ENCODE results near the gene SMYD4.

SMYD4 gene

GRCh38 chr17:1731194-1731506 lies 98.6 kb downstream of the SMYD4 start:
- DNase-seq (ENCODE audit: low read depth), result no peak

- DNase-seq (ENCODE audit: low read depth), result peak; percentile 90
Measured at GRCh38 chr17:1730326-1731193, 99.1 kb downstream of the SMYD4 start.

GRCh38 chr17:1729966-1730325 lies 99.8 kb downstream of the SMYD4 start:
- DNase-seq (ENCODE audit: low read depth), result no peak

Data from fibroblast of gingiva (primary cell).